ENCODE measurements around the gene SETDB1.

The SETDB1 gene

DNA sequence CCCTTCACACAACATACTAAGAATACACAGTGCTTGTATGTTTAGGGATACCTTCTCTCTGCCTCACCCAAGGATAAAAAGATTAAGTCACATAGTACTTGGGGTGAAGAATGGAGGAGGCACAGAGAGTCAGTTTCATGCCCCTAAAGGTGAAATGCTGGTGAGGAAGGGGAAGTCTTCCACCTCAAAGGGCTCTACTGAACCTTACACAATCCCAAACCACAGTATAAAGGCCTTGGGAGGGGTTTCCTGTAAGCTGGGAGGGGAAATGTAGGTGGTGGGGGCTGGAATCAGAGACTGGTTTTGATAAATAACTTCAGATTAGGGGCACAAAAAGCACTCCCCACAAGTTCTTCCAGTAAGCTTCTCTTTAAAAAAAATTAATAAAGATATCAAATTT lies 77.0 kb downstream of the SETDB1 start:
- no peak for DNase-seq (ENCODE audit: low read depth in 2 of 2)

DNA sequence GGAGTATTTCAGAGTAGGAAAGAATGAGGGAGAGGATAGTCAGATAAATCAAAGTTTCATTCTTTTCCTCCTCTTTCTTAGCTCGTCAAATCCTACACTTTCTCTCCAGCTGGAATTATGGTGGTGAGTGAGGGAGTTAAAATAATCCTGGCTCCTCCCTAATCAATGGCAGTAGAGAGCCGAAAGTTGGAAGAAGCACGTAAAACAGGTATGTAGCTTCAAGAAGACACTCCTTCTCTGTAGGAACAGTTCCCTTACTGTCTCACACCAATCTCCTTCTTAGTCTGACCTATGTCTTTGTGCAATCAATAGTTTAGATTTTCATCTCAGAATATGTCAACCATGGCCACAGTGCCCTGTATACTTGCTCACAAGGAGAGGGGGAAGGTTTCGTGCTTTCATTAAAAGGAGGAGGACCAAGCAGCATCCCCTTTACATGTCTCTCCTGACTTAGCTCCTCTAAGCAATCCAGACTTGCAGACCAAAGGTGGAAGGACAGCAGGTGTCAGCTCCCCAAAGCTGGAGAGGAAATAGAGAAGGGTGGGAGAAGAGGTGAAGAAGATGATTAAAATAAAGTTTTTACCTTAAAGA lies 79.7 kb downstream of the SETDB1 start:
- no peak for DNase-seq (ENCODE audit: low read depth in 2 of 2)

DNA sequence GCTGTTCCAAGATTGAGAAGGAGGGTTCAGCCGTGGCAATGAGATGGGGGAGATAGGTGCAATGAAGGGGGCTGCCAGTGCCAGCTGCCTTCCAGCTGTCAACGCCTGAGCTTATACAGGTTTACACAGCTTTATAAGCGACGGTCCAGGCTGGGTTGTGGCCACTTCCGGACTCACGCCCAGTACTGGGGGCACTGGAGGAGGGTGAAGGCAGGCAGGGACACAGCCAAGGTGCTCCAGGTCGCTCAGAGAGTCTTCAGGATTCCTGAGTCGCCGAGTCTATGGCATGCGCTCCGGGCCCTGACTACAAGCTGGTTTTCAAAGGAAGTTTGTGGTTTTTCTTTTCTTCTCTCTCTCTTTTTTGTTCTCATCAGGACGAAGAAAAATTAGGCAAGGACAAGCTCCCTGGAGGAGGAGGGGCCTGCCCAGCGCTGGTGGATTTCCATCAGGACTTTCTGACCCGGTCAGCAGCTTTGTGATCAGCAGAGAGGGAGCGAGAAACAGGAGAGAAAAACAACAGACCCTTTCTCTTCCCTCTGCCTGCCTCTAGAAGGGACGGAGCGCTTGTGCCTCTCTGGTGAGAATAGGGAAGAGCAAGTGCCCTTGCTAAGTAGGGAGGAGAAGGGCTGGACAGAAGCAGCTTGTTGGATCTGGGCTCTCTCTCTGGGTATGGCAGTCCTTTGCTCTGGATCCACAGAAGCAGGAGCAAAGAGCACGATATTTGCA lies 80.3 kb downstream of the SETDB1 start, which contains the start of gene MINDY1:
MINDY1 (minus strand) TSS at position 576 of the 726 bp plus-strand sequence. CDS start 4,285 bp downstream, outside the sequence.
- DNase-seq (ENCODE audit: low read depth in 2 of 2) = no peak

DNA sequence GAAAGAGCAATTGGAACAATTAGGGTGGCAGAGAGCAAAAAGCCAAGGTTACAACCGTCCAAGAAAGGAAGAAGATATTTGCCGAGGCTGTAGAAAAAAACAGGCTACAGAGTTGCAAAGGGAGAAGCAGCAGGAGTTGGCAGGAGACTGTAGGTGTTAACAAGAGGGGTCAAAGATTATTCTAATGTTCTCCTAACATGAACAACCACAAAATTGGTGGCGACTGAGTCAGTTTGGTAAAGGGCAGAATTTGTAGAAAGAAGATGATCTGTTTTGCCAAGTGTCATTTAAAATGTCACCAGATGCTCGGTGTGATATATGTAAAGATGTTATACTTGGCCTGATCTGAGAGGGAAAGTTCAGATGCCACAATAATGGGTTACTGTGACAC lies 81.7 kb downstream of the SETDB1 start:
- no peak for DNase-seq (ENCODE audit: low read depth in 2 of 2)

DNA sequence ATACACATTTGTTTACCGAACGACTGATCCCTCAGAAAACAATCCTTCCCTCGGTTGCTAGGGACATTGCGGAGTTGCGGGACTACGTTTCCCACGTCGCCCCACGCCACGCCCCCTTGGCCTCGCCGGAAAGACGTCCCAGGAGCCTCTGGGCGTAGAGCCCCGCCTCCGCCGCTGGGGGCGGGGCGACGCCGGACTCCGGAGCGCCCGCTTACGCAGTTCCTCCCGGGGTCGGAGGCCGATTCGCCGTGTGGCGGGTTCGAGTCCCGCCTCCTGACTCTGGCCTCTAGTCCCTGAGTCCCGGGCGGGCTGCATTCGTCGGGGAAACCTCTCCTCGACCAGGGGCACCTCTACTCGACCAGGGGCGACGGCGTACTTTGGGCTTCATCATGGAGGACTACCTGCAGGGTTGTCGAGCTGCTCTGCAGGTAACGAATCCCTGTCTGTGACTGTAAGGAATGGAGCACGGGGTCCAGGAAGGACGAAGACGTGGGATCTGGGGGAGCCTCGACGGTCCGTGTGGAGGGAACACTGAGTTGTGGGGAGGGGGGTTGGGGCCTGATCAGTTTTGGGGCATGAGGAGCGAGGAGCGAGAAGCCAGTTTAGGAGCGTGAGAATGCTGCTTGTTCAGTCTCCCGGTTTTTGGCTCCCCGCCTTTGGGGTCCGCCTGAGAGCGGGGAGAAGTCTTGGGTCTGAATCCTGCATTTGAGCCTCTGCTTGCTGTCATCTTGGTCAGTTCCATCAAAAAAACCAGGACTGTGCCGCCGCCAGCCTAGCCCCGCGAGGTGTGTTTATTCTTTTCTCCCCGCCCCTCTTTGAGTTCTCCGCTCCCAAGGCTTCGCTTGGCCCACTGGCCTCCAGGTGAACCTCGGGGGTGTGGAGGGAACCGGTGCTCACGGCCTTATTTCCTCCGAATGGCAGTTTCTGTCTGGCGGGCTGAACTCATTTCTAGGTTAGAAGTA lies 82.4 kb downstream of the SETDB1 start, which contains the start of gene PRUNE1:
PRUNE1 (plus strand) TSS at position 206 of the 962 bp plus-strand sequence; CDS start at position 390, 184 bp downstream.
- DNase-seq (ENCODE audit: low read depth in 2 of 2) = peak; percentile 89 to 97

DNA sequence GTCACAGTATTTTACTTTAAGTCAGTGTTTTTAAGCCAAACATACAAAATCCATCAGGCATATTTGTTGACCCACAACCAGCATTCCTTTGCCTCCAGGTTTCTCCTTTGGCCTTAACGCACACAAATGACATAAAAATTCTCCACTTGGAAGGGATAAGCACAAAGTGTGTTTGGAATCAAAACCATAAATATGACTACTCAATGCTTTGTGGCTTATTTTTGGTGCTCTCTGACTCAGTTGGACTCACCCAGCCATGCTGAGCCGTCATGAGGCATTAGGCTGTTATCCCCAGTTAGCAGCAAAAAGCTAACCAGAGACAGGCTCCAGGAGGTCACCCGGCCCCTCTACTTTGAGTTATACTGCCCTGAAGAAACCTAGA lies 83.0 kb downstream of the SETDB1 start:
- no peak for DNase-seq (ENCODE audit: low read depth in 2 of 2)

DNA sequence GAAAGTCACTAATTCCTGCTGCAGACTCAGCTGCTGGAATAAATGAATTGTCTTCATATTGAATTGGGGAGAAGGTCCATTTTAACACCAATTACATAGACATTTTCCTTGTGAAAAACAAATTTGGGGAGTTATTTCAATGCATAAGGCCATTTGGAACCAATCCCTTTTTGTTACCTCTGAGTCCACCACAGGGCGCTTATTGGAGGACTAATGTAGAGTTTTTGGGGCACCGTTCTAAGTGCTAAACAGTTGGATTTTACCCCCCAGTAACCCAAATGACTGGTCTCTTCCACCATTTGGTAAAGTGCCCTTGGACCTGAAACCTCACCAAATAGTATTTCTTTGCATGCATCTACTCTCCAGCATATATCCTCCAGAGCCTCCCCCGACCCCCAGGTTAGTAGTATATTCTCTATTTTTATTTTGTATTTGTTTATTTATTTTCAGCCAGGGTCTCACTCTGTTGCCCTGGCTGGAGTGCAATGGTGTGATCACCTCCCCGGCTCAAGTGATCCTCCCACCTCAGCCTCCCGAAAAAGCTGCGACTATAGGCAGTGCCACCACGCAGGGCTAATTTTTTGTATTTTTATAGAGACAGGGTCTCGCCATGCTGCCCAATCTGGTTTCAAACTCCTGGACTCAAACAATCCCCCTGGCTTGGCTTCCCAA lies 83.6 kb downstream of the SETDB1 start:
- no peak for DNase-seq (ENCODE audit: low read depth in 2 of 2)

DNA sequence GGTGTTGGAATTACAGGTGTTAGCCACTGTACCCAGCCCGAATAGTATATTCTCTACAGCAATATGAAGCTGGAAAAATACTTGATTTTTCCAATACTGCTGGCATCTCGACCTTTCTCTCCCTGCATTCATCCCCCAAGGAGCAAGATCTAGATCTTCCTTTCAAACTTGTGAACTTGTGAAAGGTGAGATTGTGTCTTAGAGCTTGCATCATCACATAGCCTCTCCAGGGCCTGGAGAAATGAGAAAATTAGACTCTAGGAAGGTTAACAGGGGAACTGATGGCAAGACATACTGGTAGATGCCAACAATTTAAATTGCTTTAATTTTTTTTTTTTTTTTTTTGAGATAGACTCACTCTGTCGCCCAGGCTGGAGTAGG lies 84.2 kb downstream of the SETDB1 start:
- no peak for DNase-seq (ENCODE audit: low read depth in 2 of 2)

DNA sequence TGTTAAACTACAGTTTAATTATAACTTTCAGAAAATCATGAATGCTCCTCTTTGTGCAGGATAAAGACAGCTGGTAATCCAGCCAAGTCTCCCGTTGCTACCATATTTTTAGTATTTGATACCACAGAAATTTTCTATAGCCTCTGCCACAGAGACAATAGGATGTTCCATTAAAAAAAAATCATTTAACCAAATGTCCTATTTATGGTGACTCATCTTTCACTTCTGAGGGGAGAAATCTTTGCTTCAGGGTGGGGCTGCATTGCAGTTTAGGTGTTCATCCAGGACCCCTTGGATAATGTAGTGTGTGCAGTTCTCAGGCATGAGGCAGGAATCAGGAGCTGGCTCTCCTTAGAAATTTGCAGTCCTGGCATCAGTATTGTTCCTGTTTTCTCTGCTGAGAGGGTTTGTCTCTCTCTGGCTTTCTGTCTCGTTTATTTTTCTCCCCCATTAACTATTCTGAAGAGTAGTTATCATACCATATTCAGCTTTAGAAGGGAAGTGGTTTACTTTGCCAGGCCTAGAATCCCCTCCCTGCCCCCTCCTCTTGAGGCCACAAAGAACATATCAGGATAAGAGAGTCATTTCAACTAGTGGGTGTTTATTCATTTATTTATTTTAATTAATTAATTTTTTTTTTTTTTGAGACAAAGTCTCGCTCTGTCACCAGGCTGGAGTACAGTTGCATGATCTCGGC lies 85.1 kb downstream of the SETDB1 start:
- no peak for DNase-seq (ENCODE audit: low read depth in 2 of 2)

DNA sequence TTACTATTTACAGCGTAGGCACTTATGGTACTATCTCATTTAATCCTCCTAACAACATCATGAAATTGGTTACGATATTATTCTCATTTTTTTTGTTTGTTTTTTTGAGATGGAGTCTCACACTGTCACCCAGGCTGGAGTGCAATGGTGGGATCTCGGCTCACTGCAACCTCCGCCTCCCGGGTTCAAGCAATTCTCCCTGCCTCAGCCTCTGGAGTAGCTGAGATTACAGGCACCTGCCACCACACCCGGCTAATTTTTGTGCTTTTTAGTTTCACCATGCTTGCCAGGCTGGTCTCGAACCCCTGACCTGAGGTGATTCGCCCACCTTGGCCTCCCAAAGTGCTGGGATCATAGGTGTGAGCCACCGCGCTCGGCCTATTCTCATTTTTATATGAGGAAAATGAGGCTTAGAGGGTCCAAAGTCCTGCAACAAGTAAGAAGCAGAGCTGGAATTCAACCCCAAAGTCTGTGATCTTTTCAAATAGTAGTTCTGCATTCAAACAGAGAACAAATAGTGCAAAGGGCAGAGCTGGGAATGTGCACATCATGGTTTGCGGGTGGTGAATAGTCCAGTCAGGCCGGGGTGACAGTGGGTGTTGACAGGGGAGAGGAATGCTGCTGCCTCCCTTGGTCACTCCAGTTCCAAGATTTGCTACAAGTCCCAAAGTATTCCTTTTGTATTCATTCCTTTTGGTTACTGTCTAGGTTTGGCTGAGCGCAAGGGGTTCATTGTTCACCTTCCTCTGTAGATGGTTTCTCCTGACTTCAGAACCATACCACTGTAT lies 86.7 kb downstream of the SETDB1 start:
- DNase-seq (ENCODE audit: low read depth in 2 of 2) = no peak

DNA sequence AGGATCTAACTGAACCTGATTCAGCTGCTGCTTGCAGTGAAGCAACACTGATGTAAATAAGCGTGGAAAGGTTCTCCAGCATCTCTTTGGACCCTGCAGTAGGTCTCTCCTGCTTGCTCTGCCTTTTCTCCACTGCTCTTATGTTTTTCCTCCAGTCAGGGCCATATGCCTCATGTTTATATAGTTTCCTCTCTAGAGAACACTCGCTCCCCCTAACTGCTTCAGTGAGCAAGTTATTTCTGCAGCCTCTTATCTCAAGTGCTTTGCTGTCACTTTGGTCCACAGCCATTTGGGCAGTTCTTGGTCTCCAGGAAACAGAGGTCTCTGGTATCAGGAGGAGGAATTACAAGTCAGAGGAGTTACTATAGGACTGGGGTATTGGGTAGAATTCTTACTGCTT lies 87.4 kb downstream of the SETDB1 start:
- DNase-seq (ENCODE audit: low read depth in 2 of 2) = no peak
